Neural cell (in vitro differentiated cells): ENCODE measurements around the gene SF3B3. TPM values are rescaled to one million over a fixed set of nuclear protein-coding genes. Genes with fewer than 3 reads are reported as not detected.

Experiments used
- H2AFZ ChIP-seq: fragments of 200-600, 300-800 bp; sonication (generic), shearing (Covaris generic); 2 replicates; pipeline ENCODE4 v1.6.0; 2014; ENCODE audit warnings: low read depth, mild to moderate bottlenecking, antibody characterized with exemption, low read length, moderate library complexity
- H3F3A ChIP-seq: fragments of 200-600 bp; shearing (Covaris generic); 2 replicates; pipeline ENCODE4 v1.6.1; 2016; ENCODE audit warnings: mild to moderate bottlenecking, moderate library complexity, mixed read lengths, antibody characterized with exemption, low read length; ENCODE audit not compliant: insufficient read depth, poor library complexity, severe bottlenecking
- H3K27ac ChIP-seq: fragments of 200-600, 300-800 bp; sonication (generic), shearing (Covaris generic); 2 replicates; pipeline ENCODE4 v1.5.1; 2014; ENCODE audit warnings: mild to moderate bottlenecking, low read length, moderate library complexity
- H3K27me3 ChIP-seq: fragments of 300-800, 200-600 bp; sonication (generic), shearing (Covaris generic); 2 replicates; pipeline ENCODE4 v1.6.0; 2014; ENCODE audit warnings: mild to moderate bottlenecking, low read depth, low read length, moderate library complexity; ENCODE audit not compliant: insufficient read depth
- H3K36me3 ChIP-seq: fragments of 300-800, 200-600 bp; sonication (generic), shearing (Covaris generic); 2 replicates; pipeline ENCODE4 v1.5.1; 2014; ENCODE audit warnings: mild to moderate bottlenecking, antibody characterized with exemption, low read length, moderate library complexity; ENCODE audit not compliant: insufficient read depth
- H3K4me2 ChIP-seq: fragments of 300-800, 200-600 bp; sonication (generic), shearing (Covaris generic); 2 replicates; pipeline ENCODE4 v1.6.0; 2014; ENCODE audit warnings: mild to moderate bottlenecking, low read length
- H3K4me3 ChIP-seq: fragments of 300-800, 200-600 bp; sonication (generic), shearing (Covaris generic); 2 replicates; pipeline ENCODE4 v1.5.1; 2014; ENCODE audit warnings: mild to moderate bottlenecking, low read length, moderate library complexity
- H3K79me2 ChIP-seq: fragments of 200-600 bp; shearing (Covaris generic); replicated peaks from 2 replicates; pipeline ENCODE4 v1.6.0; 2014; ENCODE audit warnings: mild to moderate bottlenecking, low read length, moderate library complexity; ENCODE audit not compliant: insufficient read depth
- H3K9ac ChIP-seq: fragments of 300-800, 200-600 bp; sonication (generic), shearing (Covaris generic); 2 replicates; pipeline ENCODE4 v1.6.1; 2016; ENCODE audit warnings: mild to moderate bottlenecking, low read length, mixed read lengths
- H3K9me2 ChIP-seq: fragments of 200-600 bp; shearing (Covaris generic); 2 replicates; pipeline ENCODE4 v1.6.1; 2016; ENCODE audit warnings: mild to moderate bottlenecking, low read length, mixed read lengths; ENCODE audit not compliant: insufficient read depth
- H3K9me3 ChIP-seq: fragments of 200-600, 300-800 bp; sonication (generic), shearing (Covaris generic); 2 replicates; pipeline ENCODE4 v1.6.1; 2016; ENCODE audit warnings: mild to moderate bottlenecking, mixed run types, low read length, moderate library complexity, mixed read lengths
- H4K20me1 ChIP-seq: fragments of 200-600 bp; shearing (Covaris generic); 2 replicates; pipeline ENCODE4 v1.6.1; 2016; ENCODE audit warnings: mild to moderate bottlenecking, mixed run types; ENCODE audit not compliant: insufficient read depth
- CTCF ChIP-seq: fragments of 450-650 bp; IDR thresholded peaks from 2 replicates; pipeline ENCODE4 v1.5.1; 2014; ENCODE audit warnings: antibody characterized with exemption, mild to moderate bottlenecking, moderate library complexity; ENCODE audit not compliant: poor library complexity, severe bottlenecking
- EP300 ChIP-seq: fragments of 450-650 bp; conservative IDR thresholded peaks from 2 replicates; pipeline ENCODE4 v1.6.1; 2014; ENCODE audit warnings: antibody characterized with exemption, mild to moderate bottlenecking, moderate library complexity; ENCODE audit not compliant: poor library complexity, severe bottlenecking
- EZH2 ChIP-seq: fragments of 200-600, 300-800 bp; shearing (Covaris generic), sonication (generic); IDR thresholded peaks from 2 replicates; pipeline ENCODE4 v1.6.1; 2014; ENCODE audit warnings: antibody characterized with exemption, low read length, borderline replicate concordance, mild to moderate bottlenecking; ENCODE audit not compliant: insufficient read depth, poor library complexity, severe bottlenecking
- MXI1 ChIP-seq: fragments of 450-650 bp; conservative IDR thresholded peaks from 2 replicates; pipeline ENCODE4 v1.6.1; 2014; ENCODE audit warnings: antibody characterized with exemption, mild to moderate bottlenecking; ENCODE audit not compliant: poor library complexity, severe bottlenecking
- POLR2AphosphoS5 ChIP-seq: IDR thresholded peaks from 2 replicates; pipeline ENCODE4 v1.6.1; 2012
- RAD21 ChIP-seq: fragments of 450-650 bp; conservative IDR thresholded peaks from 2 replicates; pipeline ENCODE4 v1.6.1; 2014; ENCODE audit warnings: antibody characterized with exemption, mild to moderate bottlenecking, moderate library complexity
- REST ChIP-seq: IDR thresholded peaks from 2 replicates; pipeline ENCODE4 v1.6.1; 2012; ENCODE audit warnings: borderline replicate concordance
- SMC3 ChIP-seq: fragments of 450-650 bp; conservative IDR thresholded peaks from 2 replicates; pipeline ENCODE4 v1.6.1; 2014; ENCODE audit warnings: antibody characterized with exemption, mild to moderate bottlenecking, moderate library complexity; ENCODE audit not compliant: poor library complexity
- TAF1 ChIP-seq: IDR thresholded peaks from 2 replicates; pipeline ENCODE4 v1.6.1; 2012; ENCODE audit warnings: low read depth
- polyA plus RNA-seq: library from polyadenylated mRNA; depleted of rRNA; stranded (reverse); fragments of >200 nt; gene quantifications from 2 replicates; pipeline ENCODE4 v1.2.3, GENCODE V29; 2014

SF3B3 gene
- polyA plus RNA-seq, 1 donor from 2014 or later, result 90.0 TPM

- TF ChIP-seq SMC3 (no peak), EP300 (no peak), MXI1 (no peak), REST (no peak), TAF1 (no peak), CTCF (no peak), RAD21 (no peak), EZH2 (no peak), POLR2AphosphoS5 (no peak)
- H3F3A ChIP-seq, result no peaks in the 10 kb centered on the region
- H3K79me2 ChIP-seq, result no peaks in the 10 kb centered on the region
- no peak overlapping the region for H3K4me2 ChIP-seq
- H2AFZ ChIP-seq, result no peak overlapping the region
- no peaks in the 10 kb centered on the region for H3K9me3 ChIP-seq
- H4K20me1 ChIP-seq, result no peaks in the 10 kb centered on the region
- no peaks in the 10 kb centered on the region for H3K9me2 ChIP-seq
- H3K27ac ChIP-seq, result no peak overlapping the region
- H3K4me3 ChIP-seq, result no peak overlapping the region
- H3K9ac ChIP-seq, result no peak overlapping the region
- no peaks in the 10 kb centered on the region for H3K36me3 ChIP-seq
- H3K27me3 ChIP-seq, result no peaks in the 10 kb centered on the region
Measured at GRCh38 chr16:70573451-70574121, 50.0 kb downstream of the SF3B3 start.

- H3K4me2 ChIP-seq, result no peak overlapping the region
- H3K79me2 ChIP-seq, result no peaks in the 10 kb centered on the region
- no peak overlapping the region for H3K4me3 ChIP-seq
- H3K9ac ChIP-seq, result no peak overlapping the region
- H3F3A ChIP-seq, result no peaks in the 10 kb centered on the region
- H3K36me3 ChIP-seq, result no peaks in the 10 kb centered on the region
- H3K9me2 ChIP-seq, result no peaks in the 10 kb centered on the region
- TF ChIP-seq TAF1, result no peak
- no peak for TF ChIP-seq RAD21
- TF ChIP-seq MXI1, result no peak
- no peak for TF ChIP-seq CTCF
- TF ChIP-seq EZH2, result no peak
- no peak for TF ChIP-seq REST
- TF ChIP-seq SMC3, result no peak
- TF ChIP-seq POLR2AphosphoS5, result no peak
- TF ChIP-seq EP300, result no peak
- H4K20me1 ChIP-seq, result no peaks in the 10 kb centered on the region
- H3K27me3 ChIP-seq, result no peaks in the 10 kb centered on the region
- no peak overlapping the region for H3K27ac ChIP-seq
- no peak overlapping the region for H2AFZ ChIP-seq
- H3K9me3 ChIP-seq, result no peaks in the 10 kb centered on the region
Measured at GRCh38 chr16:70574595-70575271, 51.1 kb downstream of the SF3B3 start.
